ENCODE data around the gene UGT1A8. TPM values are rescaled to one million over a fixed set of nuclear protein-coding genes. Genes with fewer than 3 reads are reported as not detected.

The UGT1A8 gene
- total and polyA plus RNA-seq, 2 donors (not counting 1 experiment from before 2014, with no cell fraction given) = not detected

GRCh38 chr2:233674314-233674713 is 56.9 kb downstream of the UGT1A8 start:
- H3K4me2 ChIP-seq (ENCODE audit: extremely low read depth, insufficient read depth, low read length) = no peak overlapping the region

GRCh38 chr2:233674995-233675394 is 57.6 kb downstream of the UGT1A8 start:
- Histone ChIP-seq H3K9ac (ENCODE audit: insufficient read depth, low read length) (no peak overlapping the region), H4K20me1 (ENCODE audit: control insufficient read depth, extremely low read depth, insufficient read depth, low read length) (no peaks in the 10 kb centered on the region), H2AFZ (ENCODE audit: low read length) (no peak overlapping the region), H3K79me2 (ENCODE audit: control insufficient read depth, insufficient read depth, low read length) (no peaks in the 10 kb centered on the region), H3K27ac (ENCODE audit: insufficient read depth, low read length) (no peak overlapping the region), H3K27me3 (ENCODE audit: control insufficient read depth, insufficient read depth, low read length) (no peaks in the 10 kb centered on the region), H3K4me1 (ENCODE audit: control insufficient read depth, extremely low read depth, insufficient read depth, low read length) (no peaks in the 10 kb centered on the region), H3K36me3 (ENCODE audit: control insufficient read depth, insufficient read depth, low read length) (no peaks in the 10 kb centered on the region), H3K4me3 (replicated peaks in 1 of 4; ENCODE audit: control extremely low read depth in 1 of 4, insufficient read depth in 1 of 4, low read depth in 3 of 4, low read length in 4 of 4) (no peak overlapping the region), H3K9me3 (ENCODE audit: control insufficient read depth, insufficient read depth, low read depth, low read length) (no peaks in the 10 kb centered on the region), H3K4me2 (ENCODE audit: extremely low read depth, insufficient read depth, low read length) (no peak overlapping the region)
- no peak for DNase-seq (ENCODE audit: low read depth in 2 of 2)
- TF ChIP-seq EZH2 (IDR thresholded peaks at IDR 0.05; ENCODE audit: low read length, missing control alignments) = no peak
- TF ChIP-seq CTCF (conservative IDR thresholded peaks at IDR 0.05 in 1 of 2, IDR thresholded peaks at IDR 0.05 in 1 of 2; ENCODE audit: low read depth in 1 of 2, low read length in 2 of 2) = no peak

More at GRCh38 chr2:233674314-233674713, 56.9 kb downstream of the UGT1A8 start:
- H3K36me3 ChIP-seq (ENCODE audit: control insufficient read depth, insufficient read depth, low read length) = no peaks in the 10 kb centered on the region
- no peak overlapping the region for H3K27ac ChIP-seq (ENCODE audit: insufficient read depth, low read length)
- no peaks in the 10 kb centered on the region for H3K79me2 ChIP-seq (ENCODE audit: control insufficient read depth, insufficient read depth, low read length)
- no peak for DNase-seq (ENCODE audit: low read depth in 2 of 2)
- no peak overlapping the region for H3K9ac ChIP-seq (ENCODE audit: insufficient read depth, low read length)
- H4K20me1 ChIP-seq (ENCODE audit: control insufficient read depth, extremely low read depth, insufficient read depth, low read length) = no peaks in the 10 kb centered on the region
- H3K9me3 ChIP-seq (ENCODE audit: control insufficient read depth, insufficient read depth, low read depth, low read length) = no peaks in the 10 kb centered on the region
- H3K27me3 ChIP-seq (ENCODE audit: control insufficient read depth, insufficient read depth, low read length) = no peaks in the 10 kb centered on the region
- no peak overlapping the region for H2AFZ ChIP-seq (ENCODE audit: low read length)
- no peak overlapping the region for H3K4me3 ChIP-seq (replicated peaks in 1 of 4; ENCODE audit: control extremely low read depth in 1 of 4, insufficient read depth in 1 of 4, low read depth in 3 of 4, low read length in 4 of 4)
- no peak for TF ChIP-seq EZH2 (IDR thresholded peaks at IDR 0.05; ENCODE audit: low read length, missing control alignments)
- no peak for TF ChIP-seq CTCF (conservative IDR thresholded peaks at IDR 0.05 in 1 of 2, IDR thresholded peaks at IDR 0.05 in 1 of 2; ENCODE audit: low read depth in 1 of 2, low read length in 2 of 2)
- no peaks in the 10 kb centered on the region for H3K4me1 ChIP-seq (ENCODE audit: control insufficient read depth, extremely low read depth, insufficient read depth, low read length)

GRCh38 chr2:233676046-233676445 is 58.6 kb downstream of the UGT1A8 start:
- H3K9me3 ChIP-seq (ENCODE audit: control insufficient read depth, insufficient read depth, low read depth, low read length) = no peaks in the 10 kb centered on the region
- H3K4me2 ChIP-seq (ENCODE audit: extremely low read depth, insufficient read depth, low read length) = no peak overlapping the region
- no peak for TF ChIP-seq EZH2 (IDR thresholded peaks at IDR 0.05; ENCODE audit: low read length, missing control alignments)
- TF ChIP-seq CTCF (conservative IDR thresholded peaks at IDR 0.05 in 1 of 2, IDR thresholded peaks at IDR 0.05 in 1 of 2; ENCODE audit: low read depth in 1 of 2, low read length in 2 of 2) = no peak
- no peaks in the 10 kb centered on the region for H3K79me2 ChIP-seq (ENCODE audit: control insufficient read depth, insufficient read depth, low read length)
- H2AFZ ChIP-seq (ENCODE audit: low read length) = no peak overlapping the region
- no peaks in the 10 kb centered on the region for H3K36me3 ChIP-seq (ENCODE audit: control insufficient read depth, insufficient read depth, low read length)
- H3K4me1 ChIP-seq (ENCODE audit: control insufficient read depth, extremely low read depth, insufficient read depth, low read length) = no peaks in the 10 kb centered on the region
- H3K9ac ChIP-seq (ENCODE audit: insufficient read depth, low read length) = no peak overlapping the region
- no peak overlapping the region for H3K4me3 ChIP-seq (replicated peaks in 1 of 4; ENCODE audit: control extremely low read depth in 1 of 4, insufficient read depth in 1 of 4, low read depth in 3 of 4, low read length in 4 of 4)
- no peaks in the 10 kb centered on the region for H4K20me1 ChIP-seq (ENCODE audit: control insufficient read depth, extremely low read depth, insufficient read depth, low read length)
- peak in 1 of 2 donors; percentile 42 for DNase-seq (ENCODE audit: low read depth in 2 of 2)
- H3K27me3 ChIP-seq (ENCODE audit: control insufficient read depth, insufficient read depth, low read length) = no peaks in the 10 kb centered on the region
- H3K27ac ChIP-seq (ENCODE audit: insufficient read depth, low read length) = no peak overlapping the region
